ENCODE measurements around the gene NOC2L.
"Not testable (repeated sequence)": the region's sequence is repeated elsewhere in the genome, so short reads cannot be mapped to it uniquely, and the experiment has no call there.

NOC2L gene

DNA sequence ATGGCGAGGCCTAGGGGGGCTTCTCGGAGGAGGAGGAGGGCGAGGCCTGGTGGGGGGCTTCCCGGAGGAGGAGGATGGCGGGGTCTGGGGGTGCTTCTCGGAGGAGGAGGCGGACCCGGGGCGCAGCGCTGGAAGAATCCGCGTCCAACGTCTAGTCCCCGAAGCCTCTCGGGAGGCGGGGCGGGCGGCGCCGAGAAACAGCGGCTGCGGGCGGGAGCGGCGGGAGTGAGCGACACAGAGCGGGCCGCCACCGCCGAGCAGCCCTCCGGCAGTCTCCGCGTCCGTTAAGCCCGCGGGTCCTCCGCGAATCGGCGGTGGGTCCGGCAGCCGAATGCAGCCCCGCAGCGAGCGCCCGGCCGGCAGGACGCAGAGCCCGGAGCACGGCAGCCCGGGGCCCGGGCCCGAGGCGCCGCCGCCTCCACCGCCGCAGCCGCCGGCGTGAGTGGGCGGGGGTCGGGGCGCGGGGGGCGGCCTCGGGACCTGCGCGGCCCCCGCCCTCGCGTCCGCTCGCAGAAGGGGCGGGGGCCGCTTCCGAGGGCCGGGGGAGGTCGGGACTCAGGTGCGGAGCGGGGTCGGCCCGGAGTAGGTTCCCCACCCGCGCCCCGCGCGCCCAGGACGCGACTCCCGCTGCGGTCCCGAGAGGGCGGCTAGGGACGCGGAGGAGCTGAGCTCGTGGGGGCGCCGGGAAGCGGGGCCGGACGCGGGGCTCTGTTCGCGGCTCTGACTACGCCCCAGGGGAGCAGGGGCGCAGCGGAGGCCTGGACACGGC lies 1.5 kb upstream of the NOC2L start, which contains the start of gene KLHL17:
TSS of gene KLHL17 (plus strand) at position 222 of the 769 bp plus-strand sequence. CDS start at position 332, 110 bp downstream.
- peak; percentile 73 for DNase-seq

DNA sequence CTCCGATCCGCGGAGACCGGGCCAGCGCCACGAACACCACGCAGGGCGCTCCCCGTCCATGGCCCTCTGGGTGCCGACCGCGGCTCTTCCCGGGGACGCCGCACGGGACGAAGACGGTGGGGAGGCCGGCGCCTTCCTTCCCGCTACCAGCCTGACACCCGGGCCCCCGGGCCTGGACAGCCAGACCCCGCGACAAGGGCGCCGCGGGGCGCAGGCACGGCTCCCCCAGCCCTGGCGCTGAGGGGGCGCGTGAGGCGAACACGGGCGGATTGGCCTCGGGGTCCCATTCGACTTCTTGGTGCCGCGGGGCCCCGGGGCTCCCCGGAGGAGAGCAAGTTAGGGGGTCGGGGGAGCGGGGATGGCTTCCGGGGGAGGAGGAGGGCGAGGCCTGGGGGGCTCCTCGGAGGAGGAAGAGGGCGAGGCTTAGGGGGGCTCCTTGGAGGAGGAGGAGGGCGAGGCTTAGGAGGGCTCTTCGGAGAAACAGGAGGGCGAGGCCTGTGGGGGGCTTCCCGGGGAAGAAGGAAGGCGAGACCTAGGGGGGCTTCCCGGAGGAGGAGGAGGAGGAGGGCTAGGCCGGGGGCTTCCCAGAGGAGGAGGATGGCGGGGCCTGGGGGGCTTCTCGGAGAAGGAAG lies 791 bp upstream of the NOC2L start:
- DNase-seq, result no peak

DNA sequence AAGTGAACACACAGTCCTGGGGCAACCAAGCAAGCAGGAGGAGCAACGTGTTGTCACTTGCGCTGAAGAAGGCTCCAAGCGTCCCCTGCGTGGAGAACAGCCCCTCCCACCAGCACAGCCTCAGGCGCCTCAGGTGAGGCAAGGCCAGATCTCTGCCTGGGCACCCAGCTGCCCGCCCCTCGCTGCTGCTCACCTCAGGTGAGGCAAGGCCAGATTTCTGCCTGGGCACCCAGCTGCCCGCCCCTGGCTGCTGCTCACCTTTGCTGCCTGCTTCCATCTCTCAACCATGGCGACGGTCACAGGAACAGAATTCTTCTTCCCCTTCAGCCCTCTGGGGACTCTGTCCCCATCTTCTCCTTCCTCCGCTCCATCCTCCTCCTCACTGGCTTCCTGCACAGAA lies 2.4 kb downstream of the NOC2L start:
- DNase-seq, result no peak

DNA sequence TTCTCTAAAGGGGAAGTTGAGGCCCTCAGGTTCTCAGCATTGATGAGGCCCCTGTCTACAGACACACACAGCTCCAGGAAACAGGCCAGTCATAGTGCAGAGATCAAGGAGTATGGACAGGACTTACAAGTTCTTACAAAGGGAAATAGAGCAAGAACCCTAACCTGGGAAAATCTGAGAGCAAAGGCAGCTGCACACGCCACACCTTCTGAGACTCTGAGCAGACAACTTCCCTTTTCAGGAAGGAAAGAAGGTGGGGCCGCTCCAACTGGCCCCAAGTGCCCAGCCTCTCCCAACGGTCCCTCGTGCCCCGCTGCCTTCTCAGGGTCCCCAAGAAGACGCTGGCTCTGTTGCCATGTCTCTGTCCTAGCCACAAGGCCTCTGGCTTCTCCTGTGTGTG lies 3.6 kb downstream of the NOC2L start:
- DNase-seq, result no peak

DNA sequence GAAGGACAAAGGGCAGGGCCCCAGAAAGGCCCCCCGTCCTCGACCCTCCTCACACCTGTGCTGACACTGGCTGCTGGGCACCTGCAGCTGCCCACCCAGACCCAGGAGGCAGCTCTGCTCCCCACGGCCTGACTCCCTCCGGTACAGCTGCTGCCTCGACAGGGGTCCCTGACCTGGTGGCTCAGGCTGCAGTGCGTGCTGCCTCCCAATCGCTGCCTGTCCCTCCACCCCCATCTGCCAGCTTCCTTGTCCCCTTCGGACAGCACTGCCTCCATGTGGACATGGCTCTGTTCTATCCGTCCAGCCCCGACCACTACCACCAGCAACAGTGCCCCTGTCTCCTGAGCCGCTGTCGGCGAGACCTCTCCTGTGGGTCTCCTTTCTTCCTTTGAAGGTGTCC lies 4.1 kb downstream of the NOC2L start:
- no peak for DNase-seq

DNA sequence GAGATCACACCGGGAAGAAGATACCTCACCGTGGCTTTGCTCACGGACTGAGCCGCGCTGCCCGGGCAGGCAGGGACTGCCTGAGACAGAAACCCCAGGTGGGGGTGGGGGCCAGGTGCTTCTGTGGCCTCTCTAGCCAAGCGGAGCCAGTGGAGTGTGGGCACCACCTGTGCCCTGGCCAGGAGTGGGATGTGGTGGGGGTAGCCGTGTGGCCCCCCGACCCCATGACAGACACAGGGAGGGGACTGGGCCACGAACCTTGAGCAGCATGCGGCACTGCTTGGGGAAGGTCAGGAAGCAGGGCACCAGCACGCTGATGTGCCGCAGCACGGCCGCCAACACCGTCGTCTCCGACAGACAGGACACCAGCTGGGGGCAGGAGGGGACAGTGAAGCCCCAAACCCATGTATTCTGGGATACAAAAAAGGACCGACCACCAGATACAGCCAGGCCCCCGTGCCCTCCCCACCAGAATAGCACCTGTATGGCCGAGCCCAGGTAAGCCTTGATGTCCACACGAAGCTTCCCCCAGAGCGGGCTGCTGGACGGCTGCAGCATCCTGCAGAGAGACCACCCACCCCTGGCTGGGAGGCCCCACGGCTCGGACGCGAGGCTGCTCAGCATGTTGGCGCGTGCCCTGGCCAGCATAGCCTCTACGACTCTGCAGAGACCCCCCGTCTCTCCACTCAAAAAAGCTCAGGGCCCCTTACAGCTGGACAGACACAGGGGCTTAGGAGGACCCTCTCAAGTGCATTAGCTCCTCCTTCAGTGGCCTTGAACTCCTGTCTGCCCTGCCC lies 5.3 kb downstream of the NOC2L start:
- no peak for DNase-seq

DNA sequence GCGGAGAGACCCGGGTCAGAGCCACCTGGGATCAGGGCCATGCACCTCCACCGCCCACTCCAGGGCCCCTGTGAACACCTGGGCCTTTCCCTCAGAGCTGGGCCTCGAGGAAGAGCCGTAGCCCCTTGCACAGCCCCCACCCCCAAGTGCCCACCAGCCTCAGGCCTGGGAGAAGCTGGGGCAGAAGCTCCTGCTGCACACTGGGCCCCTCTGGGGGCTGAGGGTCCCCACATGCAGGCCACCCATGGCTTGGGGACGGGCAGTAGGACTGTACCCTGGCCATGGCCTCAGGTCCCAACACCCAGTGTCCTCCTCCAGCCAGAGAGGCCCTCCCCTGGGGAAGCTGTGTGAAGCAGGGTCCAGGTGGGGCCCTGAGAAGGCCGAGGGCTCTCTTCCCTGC lies 6.5 kb downstream of the NOC2L start:
- DNase-seq, result no peak

DNA sequence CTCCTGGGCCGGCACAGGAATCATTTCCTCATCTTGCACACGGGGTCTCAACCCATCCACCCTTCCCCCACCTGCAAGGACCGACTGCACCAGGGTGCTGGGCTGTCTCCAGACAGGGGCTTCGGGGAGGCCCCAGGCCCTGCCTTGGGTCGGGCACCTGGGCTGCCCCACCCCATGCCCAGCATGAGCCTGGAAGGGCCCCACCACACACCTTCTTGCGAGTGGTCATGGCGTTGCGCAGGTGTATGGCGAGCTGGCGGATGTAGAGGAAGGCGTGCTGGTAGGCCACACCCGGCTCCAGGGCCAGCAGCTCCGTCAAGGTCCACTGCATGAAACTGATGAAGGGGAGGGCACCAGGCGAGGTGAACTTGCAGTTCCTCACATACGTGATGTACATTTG lies 6.9 kb downstream of the NOC2L start:
- no peak for DNase-seq

DNA sequence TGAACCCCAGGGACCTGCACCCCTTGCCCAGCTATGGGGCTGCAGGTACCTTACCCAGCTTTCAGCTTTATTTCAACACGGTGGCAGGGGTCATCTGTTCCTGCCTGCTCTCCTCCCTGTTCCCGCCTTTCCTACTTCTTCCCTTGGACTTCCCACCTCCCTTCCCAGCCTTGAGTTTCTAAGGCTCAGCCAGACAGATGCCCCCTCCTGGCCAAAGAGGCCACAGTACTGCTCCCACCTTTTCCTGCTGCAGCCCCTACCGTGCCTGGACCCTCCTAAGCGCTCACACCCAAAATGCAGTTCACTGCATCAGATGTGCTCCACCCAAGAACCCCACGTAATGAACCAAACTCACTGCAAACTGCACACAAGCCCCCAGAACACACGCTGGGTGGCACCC lies 7.7 kb downstream of the NOC2L start:
- no peak for DNase-seq

DNA sequence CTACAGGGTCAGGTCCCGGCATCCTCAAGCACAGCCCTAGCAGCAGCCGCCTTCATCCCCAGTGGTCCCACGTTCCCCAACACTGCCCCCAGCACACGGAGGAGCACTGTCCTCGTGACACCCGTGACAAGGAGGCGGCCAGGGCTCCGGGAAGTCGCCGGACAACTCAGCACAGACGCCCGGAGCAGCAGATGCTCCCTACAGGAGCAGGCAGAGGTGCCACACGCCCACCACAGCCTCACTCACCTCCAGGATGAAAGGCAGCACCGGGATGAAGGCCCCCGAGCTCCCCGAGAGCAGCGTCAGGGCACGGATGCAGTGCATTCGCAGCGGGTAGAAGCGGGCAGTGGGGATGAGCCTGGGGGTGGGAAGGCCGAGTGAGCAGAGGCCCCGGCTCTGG lies 8.2 kb downstream of the NOC2L start:
- no peak for DNase-seq

DNA sequence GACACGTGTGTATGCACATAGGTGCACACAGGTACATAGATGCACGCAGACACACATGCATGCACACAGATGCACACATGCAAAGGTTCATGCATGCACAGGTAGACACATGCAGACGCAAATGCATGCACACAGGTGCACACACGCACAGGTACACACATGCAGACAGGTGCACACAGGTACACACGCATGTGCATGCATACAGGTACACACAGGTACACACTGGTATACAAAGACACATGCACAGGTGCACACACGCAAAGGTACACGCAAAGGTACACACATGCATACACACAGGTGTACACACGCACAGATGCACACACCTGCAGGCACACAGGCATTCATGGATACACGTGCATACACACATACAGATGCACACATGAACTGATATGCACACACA lies 8.8 kb downstream of the NOC2L start:
- DNase-seq, result no peak

DNA sequence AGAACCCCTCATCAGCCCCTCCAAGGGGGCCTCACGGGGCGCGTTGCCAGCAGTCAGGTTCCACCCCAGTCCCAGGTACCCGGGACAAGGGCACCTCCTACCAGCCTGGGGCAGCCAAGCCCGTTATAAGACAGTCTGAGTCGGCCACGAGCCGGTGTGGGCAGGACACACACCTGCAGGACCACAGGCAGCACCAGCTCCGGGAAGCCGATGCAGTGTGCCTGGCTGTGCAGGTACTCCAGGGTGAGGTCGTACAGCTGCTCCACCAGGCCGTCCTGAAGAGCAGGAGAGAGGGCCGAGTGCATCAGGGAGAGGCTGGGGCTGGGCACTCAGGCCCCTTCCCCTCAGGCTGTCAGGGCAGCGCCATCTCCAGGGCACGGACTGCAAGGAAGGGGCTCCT lies 11.1 kb downstream of the NOC2L start:
- DNase-seq, result no peak

DNA sequence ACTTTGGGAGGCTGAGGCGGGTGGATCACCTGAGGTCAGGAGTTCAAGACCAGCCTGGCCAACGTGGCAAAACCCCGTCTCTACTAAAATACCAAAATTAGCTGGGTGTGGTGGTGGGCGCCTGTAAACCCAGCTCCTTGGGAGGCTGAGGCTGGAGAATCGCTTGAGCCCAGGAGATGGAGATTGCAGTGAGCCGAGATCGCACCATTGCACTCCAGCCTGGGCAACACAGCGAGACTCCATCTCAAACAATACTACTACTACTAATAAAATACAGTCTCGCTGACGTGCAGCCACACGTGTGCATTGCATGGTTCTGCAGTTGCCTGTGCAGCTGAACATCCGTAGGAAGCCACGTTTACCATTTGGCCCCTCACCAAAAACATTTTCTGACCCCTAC lies 12.2 kb downstream of the NOC2L start:
- not testable (repeated sequence) for DNase-seq

DNA sequence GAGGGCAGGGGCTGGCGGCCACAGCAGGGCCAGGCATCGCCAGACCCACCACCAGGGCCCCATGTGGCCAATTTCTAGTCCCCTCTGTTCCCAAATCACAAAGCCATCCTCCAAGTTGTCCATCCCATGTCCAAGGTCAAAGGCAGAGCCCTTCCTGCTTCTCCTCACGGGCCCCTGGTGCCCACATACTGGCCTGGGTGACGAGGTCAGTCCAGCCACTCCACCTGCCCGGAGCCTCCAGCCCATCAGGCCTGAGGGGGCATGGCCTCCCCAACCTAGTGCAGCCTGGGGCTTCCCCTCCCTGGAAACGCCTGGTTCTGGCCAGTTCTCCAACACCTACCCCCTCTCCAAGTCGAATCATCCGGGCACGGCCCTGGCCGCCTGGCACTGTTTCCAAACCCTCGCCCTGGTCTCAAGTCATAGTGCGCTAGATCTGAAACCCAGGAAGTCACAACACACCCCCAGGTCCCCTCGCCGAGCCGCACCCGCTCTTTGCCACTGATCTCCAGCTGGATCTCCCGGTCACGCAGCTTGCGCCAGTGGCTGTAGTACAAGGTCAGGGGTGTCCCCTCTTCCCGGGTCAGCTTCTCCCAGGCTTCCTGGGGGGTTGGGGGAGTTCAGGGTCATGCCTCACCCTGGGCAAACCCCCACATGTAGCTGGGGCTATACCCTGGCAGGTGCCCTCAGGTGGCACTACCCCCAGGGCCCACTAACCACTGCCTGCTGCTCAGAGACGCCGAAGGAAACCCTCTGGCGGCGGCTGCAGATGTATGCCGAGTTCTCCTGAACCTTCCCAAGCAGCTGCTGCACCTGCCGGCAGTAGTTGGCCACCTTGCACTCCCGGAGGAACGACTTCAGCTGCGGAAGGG lies 13.1 kb downstream of the NOC2L start:
- DNase-seq, result no peak

DNA sequence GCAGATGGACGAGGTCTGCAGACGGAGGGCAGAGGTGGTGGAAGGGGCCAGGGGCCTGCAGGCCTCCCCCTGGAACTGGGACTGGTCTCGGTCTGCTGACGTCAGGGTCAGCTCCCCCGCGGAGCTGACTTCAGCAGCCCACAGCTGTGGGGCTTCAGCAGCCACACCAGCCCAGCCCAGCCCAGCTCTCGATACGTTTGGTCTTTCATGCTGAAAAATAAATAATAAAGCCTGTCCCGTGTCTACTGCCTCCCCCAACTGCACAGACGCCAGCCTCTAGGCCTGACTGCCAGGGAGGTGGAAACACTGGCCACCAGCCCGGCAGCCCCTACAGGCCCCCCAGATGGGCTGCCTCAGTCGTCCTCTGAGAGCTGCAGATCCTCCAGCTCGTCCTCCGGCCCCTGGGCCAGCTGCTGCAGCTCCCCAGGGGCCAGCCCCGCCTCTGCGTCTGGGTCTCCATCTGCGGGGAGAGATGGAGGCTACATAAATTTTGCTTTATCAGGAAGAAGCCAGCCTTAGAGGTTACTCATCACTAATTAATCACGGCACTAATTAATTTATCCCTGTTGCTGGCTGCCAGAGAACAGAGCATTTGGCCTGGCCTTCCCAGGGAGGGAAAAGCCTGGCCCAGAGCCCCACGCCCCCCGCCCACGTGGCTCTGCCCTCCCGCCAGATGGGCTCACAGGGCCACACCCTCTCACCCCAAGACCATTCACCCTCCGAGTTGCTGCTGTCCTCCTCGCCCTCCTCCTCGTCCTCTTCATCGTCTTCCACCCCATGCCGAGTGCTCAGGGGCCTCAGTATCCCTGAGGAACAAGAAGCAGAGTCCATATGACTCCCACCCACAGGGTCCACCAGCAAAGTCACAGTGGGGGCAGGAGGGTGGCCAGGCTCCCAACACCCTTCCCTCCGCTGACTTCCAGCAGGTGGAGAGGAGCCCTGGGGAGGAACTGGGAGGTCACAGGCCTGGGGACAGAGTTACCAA lies 14.4 kb downstream of the NOC2L start:
- no peak for DNase-seq

DNA sequence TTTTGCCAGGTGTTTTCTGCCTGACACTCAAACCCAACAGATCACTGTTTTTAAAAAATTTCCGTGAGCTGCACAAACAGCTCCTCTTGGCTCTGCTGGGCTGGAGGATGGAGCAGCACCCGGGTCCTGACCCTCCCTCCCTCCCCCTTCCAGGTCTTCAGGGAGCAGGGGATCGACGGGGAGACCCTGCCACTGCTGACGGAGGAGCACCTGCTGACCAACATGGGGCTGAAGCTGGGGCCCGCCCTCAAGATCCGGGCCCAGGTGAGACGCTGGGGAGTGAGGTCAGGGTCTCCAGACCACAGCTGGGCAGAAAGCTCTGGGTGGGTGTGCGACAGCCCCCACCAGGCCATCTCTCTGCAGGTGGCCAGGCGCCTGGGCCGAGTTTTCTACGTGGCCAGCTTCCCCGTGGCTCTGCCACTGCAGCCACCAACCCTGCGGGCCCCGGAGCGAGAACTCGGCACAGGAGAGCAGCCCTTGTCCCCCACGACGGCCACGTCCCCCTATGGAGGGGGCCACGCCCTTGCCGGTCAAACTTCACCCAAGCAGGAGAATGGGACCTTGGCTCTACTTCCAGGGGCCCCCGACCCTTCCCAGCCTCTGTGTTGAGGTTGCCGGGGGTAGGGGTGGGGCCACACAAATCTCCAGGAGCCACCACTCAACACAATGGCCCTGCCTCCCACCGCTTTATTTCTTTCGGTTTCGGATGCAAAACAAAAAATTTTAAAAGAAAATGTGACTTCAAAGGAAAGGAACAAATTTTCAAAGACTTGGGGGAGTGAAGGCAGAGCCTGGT lies 15.3 kb downstream of the NOC2L start:
- no peak for DNase-seq

DNA sequence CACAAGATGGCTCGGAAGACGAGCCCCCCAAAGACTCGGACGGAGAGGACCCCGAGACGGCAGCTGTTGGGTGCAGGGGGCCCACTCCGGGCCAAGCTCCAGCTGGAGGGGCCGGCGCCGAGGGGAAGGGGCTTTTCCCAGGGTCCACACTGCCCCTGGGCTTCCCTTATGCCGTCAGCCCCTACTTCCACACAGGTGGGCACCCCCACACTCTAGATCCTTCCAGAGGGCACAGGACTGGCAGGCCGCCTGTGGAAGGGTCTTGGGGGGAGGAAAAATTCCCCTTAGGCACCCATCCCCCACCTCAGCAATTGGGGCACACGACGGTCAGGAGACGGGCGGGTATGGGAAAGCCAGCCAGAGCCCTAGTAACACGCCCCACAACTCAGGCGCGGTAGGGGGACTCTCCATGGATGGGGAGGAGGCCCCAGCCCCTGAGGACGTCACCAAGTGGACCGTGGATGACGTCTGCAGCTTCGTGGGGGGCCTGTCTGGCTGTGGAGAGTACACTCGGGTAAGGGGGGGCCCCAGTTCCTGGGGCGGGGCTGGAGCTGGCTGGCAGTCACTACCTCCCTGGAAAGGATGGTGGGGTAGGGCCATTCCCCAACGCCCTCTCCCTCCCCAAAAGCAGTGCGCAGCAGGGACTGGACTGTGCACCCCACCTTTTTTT lies 16.1 kb downstream of the NOC2L start:
- no peak for DNase-seq

DNA sequence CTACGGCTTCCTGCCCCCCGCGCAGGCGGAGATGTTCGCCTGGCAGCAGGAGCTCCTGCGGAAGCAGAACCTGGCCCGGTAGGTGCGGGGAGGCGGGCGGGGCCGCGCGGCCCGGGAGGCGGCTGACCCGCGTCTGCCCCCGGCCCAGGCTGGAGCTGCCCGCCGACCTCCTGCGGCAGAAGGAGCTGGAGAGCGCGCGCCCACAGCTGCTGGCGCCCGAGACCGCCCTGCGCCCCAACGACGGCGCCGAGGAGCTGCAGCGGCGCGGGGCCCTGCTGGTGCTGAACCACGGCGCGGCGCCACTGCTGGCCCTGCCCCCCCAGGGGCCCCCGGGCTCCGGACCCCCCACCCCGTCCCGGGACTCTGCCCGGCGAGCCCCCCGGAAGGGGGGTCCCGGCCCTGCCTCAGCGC lies 16.6 kb downstream of the NOC2L start:
- DNase-seq, result no peak

DNA sequence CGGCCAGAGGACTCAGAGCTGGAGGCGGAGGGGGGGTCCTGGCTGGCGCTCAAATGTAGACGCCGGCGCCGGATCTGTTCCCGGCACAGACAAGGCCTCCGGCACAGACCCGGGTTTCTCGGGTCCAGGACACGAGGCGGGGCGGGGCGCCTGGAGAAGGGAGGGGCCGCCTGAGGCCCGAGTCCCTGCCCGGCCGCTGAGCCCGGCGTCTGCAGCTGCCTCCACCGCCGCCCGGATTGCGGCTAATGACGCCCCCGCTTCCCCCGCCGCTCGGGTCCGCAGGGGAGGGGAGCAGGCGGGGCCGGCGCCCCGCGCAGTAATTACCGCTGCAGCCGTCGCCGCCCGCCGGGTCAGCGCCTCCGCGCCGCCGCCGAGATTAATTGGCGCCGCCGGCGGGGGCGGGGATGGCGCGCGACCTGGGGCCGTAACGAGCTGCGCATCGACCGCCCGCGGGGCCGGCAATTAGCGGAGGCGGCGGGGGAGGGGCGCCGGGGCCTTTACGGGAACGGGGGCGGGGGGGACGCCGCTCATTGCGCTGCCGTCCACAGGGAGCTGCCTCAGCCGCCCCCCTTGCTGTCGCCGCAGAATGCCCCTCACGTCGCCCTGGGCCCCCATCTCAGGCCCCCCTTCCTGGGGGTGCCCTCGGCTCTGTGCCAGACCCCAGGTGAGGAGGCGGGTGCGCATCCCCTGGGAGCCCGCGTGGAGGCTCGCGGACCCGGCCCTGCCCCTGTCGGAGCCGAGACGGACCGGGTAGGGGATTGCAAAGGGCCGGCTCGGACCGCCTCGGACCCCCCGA lies 17.3 kb downstream of the NOC2L start:
- no peak for DNase-seq

Measured in activated gamma-delta T cell (primary cell).